ENCODE data around the gene RGL4.

- TF ChIP-seq CTCF (conservative IDR thresholded peaks at IDR 0.05 in 1 of 2, IDR thresholded peaks at IDR 0.05 in 1 of 2; ENCODE audit: extremely low read depth in 1 of 2, insufficient read depth in 1 of 2, low read depth in 1 of 2, low read length in 2 of 2) (no peak), EZH2 (IDR thresholded peaks at IDR 0.05; ENCODE audit: borderline replicate concordance, low read length) (no peak)
Observed at GRCh38 chr22:23675502-23676415, 15.1 kb upstream of the RGL4 start.

Measured in mammary epithelial cell (primary cell).